Measurements from ENCODE around the gene MFAP5. TPM values are rescaled to one million over a fixed set of nuclear protein-coding genes. Genes with fewer than 3 reads are reported as not detected.

The MFAP5 gene
- total and polyA plus RNA-seq, 2 of the 4 experiments (the other 2 are of a cell fraction) = 0.90 to 1.9 TPM

DNA sequence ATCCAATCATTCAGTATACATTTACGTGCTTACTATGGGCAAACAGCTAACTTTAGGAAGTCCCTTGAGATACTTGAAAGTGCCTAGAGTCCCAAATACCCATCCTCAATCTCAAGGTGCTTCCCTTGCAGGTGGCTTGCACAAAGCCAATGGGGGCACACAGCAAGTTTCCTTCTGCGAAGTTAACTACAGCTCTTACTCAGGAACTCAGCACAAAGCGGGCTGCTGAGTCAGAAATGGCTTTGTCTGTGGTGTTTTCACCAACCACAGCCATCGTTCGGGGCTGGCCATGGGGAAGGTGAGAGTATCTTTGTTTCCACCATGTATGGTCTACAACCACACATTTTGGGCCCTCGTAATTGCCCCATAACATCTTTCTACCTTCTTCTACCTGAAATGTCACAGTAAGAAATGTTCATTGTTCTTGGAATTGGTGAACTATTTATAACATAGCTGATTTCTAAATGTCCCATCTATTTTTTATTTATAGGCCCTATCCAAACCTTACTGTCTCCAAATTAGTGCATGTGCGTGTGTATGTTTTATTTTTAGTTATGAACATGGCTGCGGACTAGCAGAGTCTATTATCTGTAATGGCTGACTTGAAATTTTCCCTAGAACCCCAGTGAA, 13.9 kb downstream of the MFAP5 start:
- no peak overlapping the region for H3K4ac ChIP-seq (ENCODE audit: low read depth, low read length)
- no peak for ATAC-seq (ENCODE audit: low read depth)

More for the DNA sequence above, 13.9 kb downstream of the MFAP5 start:
- Histone ChIP-seq H3K56ac (ENCODE audit: extremely low read depth, insufficient read depth, low read length) (no peak overlapping the region), H3K9me1 (ENCODE audit: insufficient read depth, low read length) (no peaks in the 10 kb centered on the region), H2BK120ac (ENCODE audit: low read depth, low read length) (no peak overlapping the region), H2AK9ac (replicated peaks; ENCODE audit: low read depth, low read length, poor library complexity) (no peak overlapping the region), H3K14ac (replicated peaks; ENCODE audit: low read depth, low read length) (no peak overlapping the region), H3K27me3 (ENCODE audit: control insufficient read depth, insufficient read depth, low read length) (no peaks in the 10 kb centered on the region), H3K79me1 (ENCODE audit: low read depth in 1 of 2, low read length in 2 of 2) (no peaks in the 10 kb centered on the region), H3K9ac (ENCODE audit: low read depth, low read length) (no peak overlapping the region), H4K8ac (ENCODE audit: low read depth in 2 of 2, low read length in 2 of 2) (no peak overlapping the region), H3K4me3 (ENCODE audit: insufficient read depth, low read depth, low read length) (no peak overlapping the region), H2AFZ (replicated peaks; ENCODE audit: low read length, poor library complexity) (no peak overlapping the region), H3K4me1 (ENCODE audit: control insufficient read depth, insufficient read depth, low read length) (no peaks in the 10 kb centered on the region), H3K23ac (ENCODE audit: low read depth, low read length) (no peak overlapping the region), H2AK5ac (ENCODE audit: low read depth, low read length) (no peak overlapping the region), H2BK15ac (ENCODE audit: low read depth, low read length) (no peak overlapping the region), H3K9me3 (ENCODE audit: control insufficient read depth, insufficient read depth, low read length) (no peaks in the 10 kb centered on the region), H3K36me3 (ENCODE audit: control insufficient read depth, insufficient read depth, low read length) (no peaks in the 10 kb centered on the region), H3K18ac (ENCODE audit: low read depth, low read length) (no peak overlapping the region), H4K20me1 (ENCODE audit: insufficient read depth, low read length) (no peaks in the 10 kb centered on the region), H3K4me2 (ENCODE audit: low read depth, low read length) (no peak overlapping the region), H2BK20ac (ENCODE audit: low read depth, low read length) (no peak overlapping the region), H3K27ac (ENCODE audit: insufficient read depth, low read length) (no peak overlapping the region), H4K91ac (ENCODE audit: insufficient read depth, low read depth, low read length) (no peak overlapping the region), H4K5ac (ENCODE audit: low read depth, low read length) (no peak overlapping the region), H2BK5ac (ENCODE audit: low read depth, low read length, poor library complexity, severe bottlenecking) (no peak overlapping the region)
- POLR2A ChIA-PET (ENCODE audit: unreplicated experiment) = no interaction called here
- BruUV-seq (replicated peaks) = no TSS peak
- intact Hi-C loops (cut with micrococcal nuclease) = no loop called here
- WGBS, 2 experiments (ENCODE audit: extremely low coverage in 2 of 2, insufficient read length in 1 of 2) = no CpG with 5 or more reads among the region's 8 CpGs
- in situ Hi-C loops (cut with MboI; ENCODE audit: low sequenced_read_pairs) = no loop called here
- CTCF ChIA-PET = interaction anchor here (0.5 kb wide), 1 partner anchor 390 kb away, joined by 4 read pairs; no protein-coding TSS in a partner anchor
- TF ChIP-seq NFE2L2 (IDR thresholded peaks at IDR 0.05; ENCODE audit: low read depth, low read length) = no peak
- no peak for TF ChIP-seq POLR2A (IDR thresholded peaks at IDR 0.05; ENCODE audit: low read depth, low read length)
- TF ChIP-seq CHD1 (IDR thresholded peaks at IDR 0.05; ENCODE audit: low read depth, low read length) = no peak
- TF ChIP-seq RFX5 (IDR thresholded peaks at IDR 0.05; ENCODE audit: low read depth, low read length) = no peak
- TF ChIP-seq BHLHE40 (IDR thresholded peaks at IDR 0.05; ENCODE audit: low read depth, low read length) = no peak
- no peak for TF ChIP-seq RCOR1 (IDR thresholded peaks at IDR 0.05; ENCODE audit: insufficient replicate concordance, low read length)
- no peak for TF ChIP-seq FOS (IDR thresholded peaks at IDR 0.05; ENCODE audit: low read depth, low read length)
- TF ChIP-seq, protein P1, sequence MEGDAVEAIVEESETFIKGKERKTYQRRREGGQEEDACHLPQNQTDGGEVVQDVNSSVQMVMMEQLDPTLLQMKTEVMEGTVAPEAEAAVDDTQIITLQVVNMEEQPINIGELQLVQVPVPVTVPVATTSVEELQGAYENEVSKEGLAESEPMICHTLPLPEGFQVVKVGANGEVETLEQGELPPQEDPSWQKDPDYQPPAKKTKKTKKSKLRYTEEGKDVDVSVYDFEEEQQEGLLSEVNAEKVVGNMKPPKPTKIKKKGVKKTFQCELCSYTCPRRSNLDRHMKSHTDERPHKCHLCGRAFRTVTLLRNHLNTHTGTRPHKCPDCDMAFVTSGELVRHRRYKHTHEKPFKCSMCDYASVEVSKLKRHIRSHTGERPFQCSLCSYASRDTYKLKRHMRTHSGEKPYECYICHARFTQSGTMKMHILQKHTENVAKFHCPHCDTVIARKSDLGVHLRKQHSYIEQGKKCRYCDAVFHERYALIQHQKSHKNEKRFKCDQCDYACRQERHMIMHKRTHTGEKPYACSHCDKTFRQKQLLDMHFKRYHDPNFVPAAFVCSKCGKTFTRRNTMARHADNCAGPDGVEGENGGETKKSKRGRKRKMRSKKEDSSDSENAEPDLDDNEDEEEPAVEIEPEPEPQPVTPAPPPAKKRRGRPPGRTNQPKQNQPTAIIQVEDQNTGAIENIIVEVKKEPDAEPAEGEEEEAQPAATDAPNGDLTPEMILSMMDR (conservative IDR thresholded peaks at IDR 0.05; ENCODE audit: low read depth, low read length) = no peak
- no peak for TF ChIP-seq MAZ (IDR thresholded peaks at IDR 0.05; ENCODE audit: borderline replicate concordance, low read depth, low read length)
- no peak for TF ChIP-seq SMC3 (IDR thresholded peaks at IDR 0.05; ENCODE audit: low read depth, low read length)
- TF ChIP-seq MAFK (IDR thresholded peaks at IDR 0.05; ENCODE audit: low read depth, low read length) = no peak
- TF ChIP-seq, protein P2, sequence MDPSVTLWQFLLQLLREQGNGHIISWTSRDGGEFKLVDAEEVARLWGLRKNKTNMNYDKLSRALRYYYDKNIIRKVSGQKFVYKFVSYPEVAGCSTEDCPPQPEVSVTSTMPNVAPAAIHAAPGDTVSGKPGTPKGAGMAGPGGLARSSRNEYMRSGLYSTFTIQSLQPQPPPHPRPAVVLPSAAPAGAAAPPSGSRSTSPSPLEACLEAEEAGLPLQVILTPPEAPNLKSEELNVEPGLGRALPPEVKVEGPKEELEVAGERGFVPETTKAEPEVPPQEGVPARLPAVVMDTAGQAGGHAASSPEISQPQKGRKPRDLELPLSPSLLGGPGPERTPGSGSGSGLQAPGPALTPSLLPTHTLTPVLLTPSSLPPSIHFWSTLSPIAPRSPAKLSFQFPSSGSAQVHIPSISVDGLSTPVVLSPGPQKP (IDR thresholded peaks at IDR 0.05; ENCODE audit: borderline replicate concordance, low read depth, low read length) = no peak
- TF ChIP-seq MXI1 (IDR thresholded peaks at IDR 0.05; ENCODE audit: borderline replicate concordance, low read depth, low read length) = no peak
- no peak for TF ChIP-seq RAD21 (IDR thresholded peaks at IDR 0.05; ENCODE audit: low read length)
- no peak for TF ChIP-seq CEBPB (IDR thresholded peaks at IDR 0.05; ENCODE audit: low read depth, low read length)
- TF ChIP-seq, protein P3, sequence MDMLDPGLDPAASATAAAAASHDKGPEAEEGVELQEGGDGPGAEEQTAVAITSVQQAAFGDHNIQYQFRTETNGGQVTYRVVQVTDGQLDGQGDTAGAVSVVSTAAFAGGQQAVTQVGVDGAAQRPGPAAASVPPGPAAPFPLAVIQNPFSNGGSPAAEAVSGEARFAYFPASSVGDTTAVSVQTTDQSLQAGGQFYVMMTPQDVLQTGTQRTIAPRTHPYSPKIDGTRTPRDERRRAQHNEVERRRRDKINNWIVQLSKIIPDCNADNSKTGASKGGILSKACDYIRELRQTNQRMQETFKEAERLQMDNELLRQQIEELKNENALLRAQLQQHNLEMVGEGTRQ (IDR thresholded peaks at IDR 0.05; ENCODE audit: low read depth, low read length) = no peak
- DNase-seq = no peak
- dilution Hi-C loops (cut with HindIII; ENCODE audit: low sequenced_read_pairs, unreplicated experiment) = no loop called here
